Stimulated activated memory B cell treated with anti-CD40 and anti-IgM and Interleukin-4, amounts not matched to agents 10 μg/mL and 1 μg/mL and 100 μg/mL, for 72 hours (primary cell): ENCODE measurements around the gene ABCC4.
"Not testable (repeated sequence)": the region's sequence is repeated elsewhere in the genome, so short reads cannot be mapped to it uniquely, and the experiment has no call there.

Experiments
- ATAC-seq: fragments of 150-1000 bp; cut with Tn5 transposase; 2 replicates; pipeline ENCODE4 v1.10.0; 2021
- H3K27ac Mint-ChIP-seq: one replicate; pipeline ENCODE4 v1.8.0; 2022; ENCODE audit warnings: mild to moderate bottlenecking, mixed read lengths
- H3K27me3 Mint-ChIP-seq: one replicate; pipeline ENCODE4 v1.8.0; 2022; ENCODE audit warnings: mixed read lengths
- H3K36me3 Mint-ChIP-seq: one replicate; pipeline ENCODE4 v1.8.0; 2022; ENCODE audit warnings: mixed read lengths
- H3K4me1 Mint-ChIP-seq: one replicate; pipeline ENCODE4 v1.8.0; 2022; ENCODE audit warnings: mixed read lengths
- H3K4me3 Mint-ChIP-seq: one replicate; pipeline ENCODE4 v1.8.0; 2022; ENCODE audit warnings: mild to moderate bottlenecking, moderate library complexity, mixed read lengths
- H3K9me3 Mint-ChIP-seq: one replicate; pipeline ENCODE4 v1.8.0; 2022; ENCODE audit warnings: mixed read lengths

Gene ABCC4

GRCh38 chr13:95315752-95316151 lies 14.5 kb upstream of the ABCC4 start:
- ATAC-seq: no peak
- no peaks in the 10 kb centered on the region for H3K9me3 Mint-ChIP-seq

GRCh38 chr13:95307507-95307906 lies 6.3 kb upstream of the ABCC4 start:
- H3K4me3 Mint-ChIP-seq: no peak overlapping the region
- no peaks in the 10 kb centered on the region for H3K36me3 Mint-ChIP-seq
- H3K27me3 Mint-ChIP-seq: no peaks in the 10 kb centered on the region
- no peaks in the 10 kb centered on the region for H3K9me3 Mint-ChIP-seq
- H3K27ac Mint-ChIP-seq: no peak overlapping the region
- H3K4me1 Mint-ChIP-seq: no peaks in the 10 kb centered on the region
- no peak for ATAC-seq

More at GRCh38 chr13:95315752-95316151, 14.5 kb upstream of the ABCC4 start:
- Mint-ChIP-seq H3K36me3 (no peaks in the 10 kb centered on the region), H3K4me3 (no peak overlapping the region), H3K27ac (no peak overlapping the region), H3K27me3 (peaks cover 8% of the 10 kb centered on the region), H3K4me1 (no peaks in the 10 kb centered on the region)

- no peak for ATAC-seq
- H3K4me1 Mint-ChIP-seq: peaks cover 20% of the 10 kb centered on the region
- no peaks in the 10 kb centered on the region for H3K9me3 Mint-ChIP-seq
- H3K27ac Mint-ChIP-seq: no peak overlapping the region
- no peaks in the 10 kb centered on the region for H3K27me3 Mint-ChIP-seq
- H3K4me3 Mint-ChIP-seq: no peak overlapping the region
- H3K36me3 Mint-ChIP-seq: no peaks in the 10 kb centered on the region
Observed at GRCh38 chr13:95304453-95304852, 3.2 kb upstream of the ABCC4 start.

- Mint-ChIP-seq H3K27me3 (no peaks in the 10 kb centered on the region), H3K4me3 (peak overlapping the region; percentile 90), H3K27ac (peak overlapping the region; percentile 73), H3K4me1 (peaks cover 27% of the 10 kb centered on the region), H3K36me3 (no peaks in the 10 kb centered on the region), H3K9me3 (no peaks in the 10 kb centered on the region)
- ATAC-seq: peak; percentile 10
Observed at GRCh38 chr13:95301968-95302393, 730 bp upstream of the ABCC4 start.

- peak; percentile 70 for ATAC-seq
- Mint-ChIP-seq H3K9me3 (no peaks in the 10 kb centered on the region), H3K27ac (peak overlapping the region; percentile 82), H3K27me3 (no peaks in the 10 kb centered on the region), H3K36me3 (peaks cover 7% of the 10 kb centered on the region), H3K4me1 (peaks cover 35% of the 10 kb centered on the region), H3K4me3 (peak overlapping the region; percentile 90)
Observed at GRCh38 chr13:95300625-95301182, 547 bp downstream of the ABCC4 start.

GRCh38 chr13:95298971-95299621 lies 2.2 kb downstream of the ABCC4 start:
- Mint-ChIP-seq H3K27me3 (no peaks in the 10 kb centered on the region), H3K36me3 (peaks cover 7% of the 10 kb centered on the region), H3K4me1 (peaks cover 35% of the 10 kb centered on the region), H3K4me3 (peak overlapping the region; percentile 8), H3K9me3 (no peaks in the 10 kb centered on the region), H3K27ac (peak overlapping the region; percentile 82)
- no peak for ATAC-seq

- H3K27ac Mint-ChIP-seq: peak overlapping the region; percentile 82
- H3K4me1 Mint-ChIP-seq: peaks cover 35% of the 10 kb centered on the region
- no peak overlapping the region for H3K4me3 Mint-ChIP-seq
- no peaks in the 10 kb centered on the region for H3K9me3 Mint-ChIP-seq
- peaks cover 7% of the 10 kb centered on the region for H3K36me3 Mint-ChIP-seq
- ATAC-seq: no peak
- H3K27me3 Mint-ChIP-seq: no peaks in the 10 kb centered on the region
Observed at GRCh38 chr13:95298169-95298965, 2.9 kb downstream of the ABCC4 start.

- peak overlapping the region; percentile 10 for H3K27ac Mint-ChIP-seq
- no peak overlapping the region for H3K4me3 Mint-ChIP-seq
- H3K4me1 Mint-ChIP-seq: peaks cover 27% of the 10 kb centered on the region
- H3K36me3 Mint-ChIP-seq: peaks cover 19% of the 10 kb centered on the region
- no peaks in the 10 kb centered on the region for H3K9me3 Mint-ChIP-seq
- H3K27me3 Mint-ChIP-seq: no peaks in the 10 kb centered on the region
- no peak for ATAC-seq
Observed at GRCh38 chr13:95296326-95296925, 4.8 kb downstream of the ABCC4 start.

- H3K4me3 Mint-ChIP-seq: no peak overlapping the region
- H3K27me3 Mint-ChIP-seq: no peaks in the 10 kb centered on the region
- no peak for ATAC-seq
- H3K4me1 Mint-ChIP-seq: peaks cover 20% of the 10 kb centered on the region
- H3K36me3 Mint-ChIP-seq: peaks cover 23% of the 10 kb centered on the region
- no peak overlapping the region for H3K27ac Mint-ChIP-seq
- H3K9me3 Mint-ChIP-seq: no peaks in the 10 kb centered on the region
Observed at GRCh38 chr13:95295026-95295425, 6.2 kb downstream of the ABCC4 start.

- Mint-ChIP-seq H3K27ac (no peak overlapping the region), H3K4me1 (peaks cover 10% of the 10 kb centered on the region), H3K36me3 (peaks cover 35% of the 10 kb centered on the region), H3K4me3 (no peak overlapping the region), H3K9me3 (no peaks in the 10 kb centered on the region), H3K27me3 (no peaks in the 10 kb centered on the region)
- no peak for ATAC-seq
Observed at GRCh38 chr13:95292622-95293021, 8.6 kb downstream of the ABCC4 start.

GRCh38 chr13:95289901-95290300 lies 11.3 kb downstream of the ABCC4 start:
- not testable (repeated sequence) for ATAC-seq, H3K27ac Mint-ChIP-seq, H3K4me3 Mint-ChIP-seq, H3K27me3 Mint-ChIP-seq, H3K9me3 Mint-ChIP-seq
- Mint-ChIP-seq H3K4me1 (peaks cover 15% of the 10 kb centered on the region), H3K36me3 (peaks cover 28% of the 10 kb centered on the region)

GRCh38 chr13:95289020-95289444 lies 12.2 kb downstream of the ABCC4 start:
- Mint-ChIP-seq H3K36me3 (peaks cover 28% of the 10 kb centered on the region), H3K27me3 (no peaks in the 10 kb centered on the region), H3K4me3 (no peak overlapping the region), H3K27ac (no peak overlapping the region), H3K9me3 (no peaks in the 10 kb centered on the region), H3K4me1 (peaks cover 15% of the 10 kb centered on the region)
- ATAC-seq: no peak

- peaks cover 38% of the 10 kb centered on the region for H3K4me1 Mint-ChIP-seq
- no peaks in the 10 kb centered on the region for H3K9me3 Mint-ChIP-seq
- H3K4me3 Mint-ChIP-seq: no peak overlapping the region
- no peak for ATAC-seq
- H3K27ac Mint-ChIP-seq: no peak overlapping the region
- peaks cover 6% of the 10 kb centered on the region for H3K36me3 Mint-ChIP-seq
- no peaks in the 10 kb centered on the region for H3K27me3 Mint-ChIP-seq
Observed at GRCh38 chr13:95284436-95284835, 16.8 kb downstream of the ABCC4 start.

GRCh38 chr13:95279016-95279415 lies 22.2 kb downstream of the ABCC4 start:
- H3K27ac Mint-ChIP-seq: no peak overlapping the region
- no peak for ATAC-seq
- no peaks in the 10 kb centered on the region for H3K9me3 Mint-ChIP-seq
- H3K36me3 Mint-ChIP-seq: peaks cover 7% of the 10 kb centered on the region
- H3K4me1 Mint-ChIP-seq: peaks cover 53% of the 10 kb centered on the region
- no peaks in the 10 kb centered on the region for H3K27me3 Mint-ChIP-seq
- no peak overlapping the region for H3K4me3 Mint-ChIP-seq

- Mint-ChIP-seq H3K4me1 (peaks cover 42% of the 10 kb centered on the region), H3K36me3 (peaks cover 10% of the 10 kb centered on the region), H3K27ac (no peak overlapping the region), H3K4me3 (no peak overlapping the region), H3K27me3 (no peaks in the 10 kb centered on the region), H3K9me3 (no peaks in the 10 kb centered on the region)
- ATAC-seq: no peak
Observed at GRCh38 chr13:95276037-95276505, 25.2 kb downstream of the ABCC4 start.
